Neural progenitor cell (in vitro differentiated cells): Measurements from ENCODE around the gene ENTREP3. TPM values are rescaled to one million over a fixed set of nuclear protein-coding genes. Genes with fewer than 3 reads are reported as not detected.

Experiments used
- DNase-seq: peaks from one replicate; pipeline ENCODE4 v3.0.0-alpha.2; 2016; ENCODE audit warnings: low spot score
- H2AFZ ChIP-seq: fragments of 200-600 bp; sonication (generic); replicated peaks from 2 replicates; pipeline ENCODE4 v1.6.1; 2016; ENCODE audit warnings: antibody characterized with exemption
- H3F3A ChIP-seq: fragments of 200-600 bp; sonication (generic); 2 replicates; pipeline ENCODE4 v1.6.1; 2016; ENCODE audit warnings: antibody characterized with exemption, low read depth
- H3K27ac ChIP-seq: fragments of 200-600 bp; sonication (generic); 2 replicates; pipeline ENCODE4 v1.5.1; 2016; ENCODE audit warnings: mild to moderate bottlenecking
- H3K27me3 ChIP-seq: fragments of 200-600 bp; sonication (generic); 2 replicates; pipeline ENCODE4 v1.6.1; 2016; ENCODE audit warnings: mild to moderate bottlenecking, moderate library complexity
- H3K36me3 ChIP-seq: fragments of 200-600 bp; sonication (generic); 2 replicates; pipeline ENCODE4 v1.5.1; 2016
- H3K4me1 ChIP-seq: fragments of 200-600 bp; sonication (generic); 2 replicates; pipeline ENCODE4 v1.6.1; 2016; ENCODE audit warnings: mixed run types
- H3K4me2 ChIP-seq: fragments of 200-600 bp; sonication (generic); 2 replicates; pipeline ENCODE4 v1.6.1; 2016
- H3K4me3 ChIP-seq: fragments of 200-600 bp; sonication (generic); 2 replicates; pipeline ENCODE4 v1.5.1; 2016
- H3K79me2 ChIP-seq: fragments of 200-600 bp; sonication (generic); 2 replicates; pipeline ENCODE4 v1.6.1; 2016; ENCODE audit warnings: low read depth
- H3K9ac ChIP-seq: fragments of 200-600 bp; sonication (generic); 2 replicates; pipeline ENCODE4 v1.6.1; 2016
- H3K9me3 ChIP-seq: fragments of 200-600 bp; sonication (generic); 2 replicates; pipeline ENCODE4 v1.5.1; 2016; ENCODE audit warnings: low read depth
- H4K20me1 ChIP-seq: fragments of 200-600 bp; sonication (generic); 2 replicates; pipeline ENCODE4 v1.6.1; 2016; ENCODE audit warnings: low read depth
- H3K27ac Mint-ChIP-seq: 3 replicates; pipeline ENCODE4 v1.8.0; 2021; ENCODE audit warnings: mixed read lengths
- H3K27me3 Mint-ChIP-seq: 2 replicates; pipeline ENCODE4 v1.8.0; 2022; ENCODE audit warnings: low read depth, mild to moderate bottlenecking, inconsistent platforms, moderate library complexity, mixed read lengths; ENCODE audit not compliant: insufficient read depth
- H3K36me3 Mint-ChIP-seq: 3 replicates; pipeline ENCODE4 v1.8.0; 2021; ENCODE audit warnings: mixed read lengths
- H3K4me1 Mint-ChIP-seq: 3 replicates; pipeline ENCODE4 v1.8.0; 2021; ENCODE audit warnings: mixed read lengths
- H3K4me3 Mint-ChIP-seq: 3 replicates; pipeline ENCODE4 v1.8.0; 2021; ENCODE audit warnings: mild to moderate bottlenecking, moderate library complexity, mixed read lengths
- H3K9me3 Mint-ChIP-seq: 3 replicates; pipeline ENCODE4 v1.8.0; 2020; ENCODE audit warnings: mixed read lengths
- CTCF ChIP-seq: fragments of 200-600 bp; sonication (generic); IDR thresholded peaks from 2 replicates; pipeline ENCODE4 v1.5.1; 2017; ENCODE audit warnings: antibody characterized with exemption, mild to moderate bottlenecking
- EZH2 ChIP-seq: fragments of 200-600 bp; sonication (generic); IDR thresholded peaks from 2 replicates; pipeline ENCODE4 v1.6.1; 2017; ENCODE audit warnings: antibody characterized with exemption, mild to moderate bottlenecking, moderate library complexity
- EZH2phosphoT487 ChIP-seq: fragments of 200-600 bp; sonication (generic); IDR thresholded peaks from 2 replicates; pipeline ENCODE4 v1.6.1; 2017; ENCODE audit warnings: antibody characterized with exemption
- total RNA-seq: library from RNA; depleted of rRNA; stranded (reverse); fragments of >200 nt; gene quantifications from 2 replicates; pipeline ENCODE4 v1.2.3, GENCODE V29; 2015; ENCODE audit warnings: low replicate concordance

Gene ENTREP3
- total RNA-seq, 1 donor from 2014 or later: 4.8 TPM

DNA sequence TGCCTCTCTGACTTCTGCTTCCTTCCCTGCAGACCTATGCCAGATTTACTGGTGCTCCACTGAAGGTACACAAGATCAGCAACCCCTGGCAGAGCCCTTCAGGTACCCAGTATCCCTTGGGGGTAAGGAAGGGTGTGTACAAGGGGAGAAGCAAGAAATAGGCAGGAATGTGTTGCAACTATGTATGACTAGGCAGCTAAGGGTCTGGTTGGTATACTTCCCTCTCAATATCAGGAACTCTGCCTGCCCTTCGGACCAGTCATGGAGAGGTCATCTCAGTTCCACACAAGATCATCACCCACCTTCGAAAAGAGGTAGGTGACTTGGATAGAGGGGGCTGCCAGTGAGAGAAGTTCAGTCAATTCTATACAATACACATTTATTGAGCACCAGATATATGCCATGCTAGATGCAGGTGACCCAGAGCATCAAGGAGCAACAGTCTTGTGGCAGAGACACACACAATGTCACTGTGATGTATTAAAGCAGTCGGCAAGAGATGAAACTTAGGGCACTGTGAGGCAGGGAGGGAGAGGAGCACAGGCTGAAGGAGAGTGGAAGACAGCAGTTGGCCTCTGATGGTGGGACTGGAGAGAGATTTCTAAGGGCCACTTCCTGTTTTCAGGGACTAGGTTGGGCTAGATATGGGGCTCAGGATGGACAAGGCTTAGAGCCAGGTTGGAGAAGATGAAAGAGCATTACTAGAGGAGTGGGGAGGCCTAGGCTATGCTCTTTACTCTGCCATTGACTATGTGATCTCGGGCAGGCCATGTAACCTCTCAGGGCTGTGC lies 44.8 kb downstream of the ENTREP3 start:
- peaks cover 5% of the 10 kb centered on the region for H4K20me1 ChIP-seq
- Mint-ChIP-seq H3K27ac (no peak overlapping the region), H3K27me3 (peaks cover 29% of the 10 kb centered on the region), H3K4me1 (peaks cover 40% of the 10 kb centered on the region), H3K36me3 (peaks cover 5% of the 10 kb centered on the region), H3K9me3 (no peaks in the 10 kb centered on the region), H3K4me3 (peak overlapping the region; percentile 88)
- no peak overlapping the region for H3K27ac ChIP-seq
- peaks cover 8% of the 10 kb centered on the region for H3K79me2 ChIP-seq
- no peak for DNase-seq
- no peak overlapping the region for H3K4me3 ChIP-seq
- H2AFZ ChIP-seq: no peak overlapping the region
- no peaks in the 10 kb centered on the region for H3K36me3 ChIP-seq
- TF ChIP-seq EZH2 (no peak), EZH2phosphoT487 (no peak), CTCF (no peak)
- H3F3A ChIP-seq: peaks cover 47% of the 10 kb centered on the region
- H3K9me3 ChIP-seq: no peaks in the 10 kb centered on the region
- no peak overlapping the region for H3K9ac ChIP-seq
- no peaks in the 10 kb centered on the region for H3K27me3 ChIP-seq
- peak overlapping the region; percentile 96 for H3K4me2 ChIP-seq
- H3K4me1 ChIP-seq: peaks cover 24% of the 10 kb centered on the region

DNA sequence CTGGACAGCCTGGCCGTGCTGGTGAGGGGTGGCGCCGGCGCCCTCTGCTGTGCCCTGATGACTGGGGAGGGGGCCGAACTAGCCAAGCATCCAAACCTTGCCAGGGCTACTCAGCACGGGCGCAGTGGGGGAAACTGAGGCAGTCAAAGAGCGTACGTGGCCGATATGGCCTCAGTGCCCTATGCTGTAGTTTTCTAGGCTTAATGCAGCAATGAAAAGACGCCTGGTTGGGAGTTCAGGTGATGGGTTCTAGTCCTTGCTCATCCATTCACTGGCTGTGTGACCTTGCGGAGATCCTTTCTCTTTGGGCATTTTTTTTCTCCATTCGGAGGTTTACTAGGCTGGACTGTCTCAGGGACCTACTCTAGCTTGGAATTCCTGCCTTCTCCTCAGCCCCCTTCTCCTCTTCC lies 46.0 kb downstream of the ENTREP3 start:
- Histone ChIP-seq H4K20me1 (peaks cover 16% of the 10 kb centered on the region), H3K27me3 (no peaks in the 10 kb centered on the region), H3K27ac (peak overlapping the region; percentile 64), H3K79me2 (peaks cover 8% of the 10 kb centered on the region), H3K9ac (peak overlapping the region; percentile 62), H3K4me1 (peaks cover 24% of the 10 kb centered on the region), H3F3A (peaks cover 59% of the 10 kb centered on the region), H3K4me3 (peak overlapping the region; percentile 86), H2AFZ (peak overlapping the region; percentile 77), H3K36me3 (no peaks in the 10 kb centered on the region), H3K9me3 (no peaks in the 10 kb centered on the region), H3K4me2 (peak overlapping the region; percentile 96)
- H3K4me3 Mint-ChIP-seq: peak overlapping the region; percentile 88
- H3K27me3 Mint-ChIP-seq: peaks cover 34% of the 10 kb centered on the region
- no peak for TF ChIP-seq EZH2
- no peak for TF ChIP-seq EZH2phosphoT487
- no peak for TF ChIP-seq CTCF
- H3K4me1 Mint-ChIP-seq: peaks cover 43% of the 10 kb centered on the region
- peaks cover 3% of the 10 kb centered on the region for H3K36me3 Mint-ChIP-seq
- no peaks in the 10 kb centered on the region for H3K9me3 Mint-ChIP-seq
- peak overlapping the region; percentile 94 for H3K27ac Mint-ChIP-seq
- peak; percentile 47 for DNase-seq

DNA sequence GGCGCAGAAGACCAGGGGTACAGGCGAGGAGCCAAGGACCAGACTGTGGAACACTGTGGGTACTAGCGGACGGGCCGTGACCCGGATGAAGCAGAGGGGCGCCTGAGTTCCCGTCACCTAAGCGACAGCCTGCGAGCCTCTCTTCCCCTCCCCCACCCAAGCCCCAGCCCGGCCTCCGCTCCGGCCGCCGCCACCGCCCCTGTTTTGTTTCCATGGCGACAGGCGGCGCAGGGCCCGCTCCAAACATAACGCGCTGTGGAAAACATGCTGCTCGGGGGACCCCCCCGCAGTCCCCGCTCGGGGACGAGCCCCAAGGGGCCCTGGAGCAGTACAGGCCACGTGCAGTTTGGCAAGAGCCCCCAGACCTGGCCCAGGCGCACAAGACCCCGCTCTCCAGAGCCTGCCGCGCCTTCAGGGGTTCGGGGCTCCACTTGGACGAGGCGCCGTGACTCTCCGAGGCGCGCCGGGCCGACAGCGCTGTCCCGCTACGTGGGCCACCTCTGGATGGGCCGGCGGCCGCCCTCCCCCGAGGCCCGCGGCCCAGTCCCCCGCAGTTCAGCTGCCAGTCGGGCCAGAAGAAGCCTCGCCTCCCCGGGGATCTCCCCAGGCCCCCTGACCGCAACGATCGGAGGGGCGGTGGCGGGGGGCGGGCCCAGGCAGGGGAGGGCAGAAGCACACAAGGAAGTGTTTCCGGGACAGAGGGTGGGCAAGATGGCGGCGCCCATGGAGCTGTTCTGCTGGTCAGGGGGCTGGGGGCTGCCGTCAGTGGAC lies 46.6 kb downstream of the ENTREP3 start, which contains the start of gene MTX1:
TSS of gene MTX1 (plus strand) at position 155 of the 771 bp plus-strand sequence. CDS start at position 265, 110 bp downstream.
- peaks cover 65% of the 10 kb centered on the region for H3F3A ChIP-seq
- H3K27me3 Mint-ChIP-seq: peaks cover 34% of the 10 kb centered on the region
- H4K20me1 ChIP-seq: peaks cover 19% of the 10 kb centered on the region
- peak within 1 kb of the TSS; percentile 96 for H3K4me2 ChIP-seq
- H3K4me1 ChIP-seq: peaks cover 24% of the 10 kb centered on the region
- peak within 1 kb of the TSS; percentile 86 for H3K4me3 ChIP-seq
- peak within 1 kb of the TSS; percentile 92 for H3K27ac ChIP-seq
- DNase-seq: peak; percentile 96
- H3K36me3 ChIP-seq: no peaks in the 10 kb centered on the region
- no peaks in the 10 kb centered on the region for H3K9me3 ChIP-seq
- H3K9ac ChIP-seq: peak within 1 kb of the TSS; percentile 64
- H2AFZ ChIP-seq: peak within 1 kb of the TSS; percentile 77
- H3K4me3 Mint-ChIP-seq: peak within 1 kb of the TSS; percentile 88
- TF ChIP-seq CTCF: no peak
- no peak for TF ChIP-seq EZH2phosphoT487
- TF ChIP-seq EZH2: no peak
- peaks cover 8% of the 10 kb centered on the region for H3K79me2 ChIP-seq
- H3K36me3 Mint-ChIP-seq: peaks cover 3% of the 10 kb centered on the region
- no peaks in the 10 kb centered on the region for H3K27me3 ChIP-seq
- H3K9me3 Mint-ChIP-seq: no peaks in the 10 kb centered on the region
- H3K27ac Mint-ChIP-seq: peak within 1 kb of the TSS; percentile 97
- H3K4me1 Mint-ChIP-seq: peaks cover 43% of the 10 kb centered on the region
